Brain pericyte (primary cell): ENCODE data around the gene SNX6.
"Not testable (repeated sequence)": the region's sequence is repeated elsewhere in the genome, so short reads cannot be mapped to it uniquely, and the experiment has no call there.

Experiments used
- DNase-seq: peaks from one replicate; pipeline ENCODE4 v3.0.0-alpha.2; 2012; ENCODE audit warnings: low read depth, low spot score

SNX6 gene

GRCh38 chr14:34521071-34521470 lies 108.9 kb downstream of the SNX6 start:
- not testable (repeated sequence) for DNase-seq

GRCh38 chr14:34520304-34520970 lies 109.5 kb downstream of the SNX6 start:
- not testable (repeated sequence) for DNase-seq
